ENCODE results near the gene ZNF329. TPM values are rescaled to one million over a fixed set of nuclear protein-coding genes. Genes with fewer than 3 reads are reported as not detected.
A peak's percentile ranks its signal among the peaks of the same experiment; 100 is the strongest.

The ZNF329 gene
- total and polyA plus RNA-seq, 2 of the 13 experiments (the other 11 are each of a cell fraction or from before 2014, with no cell fraction given) = 3.8 to 9.6 TPM

- 97% methylated on average over 3 of the region's 3 CpGs for WGBS (ENCODE audit: low lambda C conversion rate)
- DNase-seq (ENCODE audit: low spot score) = no peak
- Histone ChIP-seq H3K27me3 (ENCODE audit: control insufficient read depth in 1 of 2, insufficient read depth in 2 of 2, low read length in 2 of 2) (no peaks in the 10 kb centered on the region), H2AFZ (ENCODE audit: low read length) (no peak overlapping the region), H3K4me2 (ENCODE audit: low read depth, low read length) (no peak overlapping the region), H3K27ac (ENCODE audit: extremely low read length, insufficient read depth, low read length) (no peak overlapping the region), H3K4me3 (replicated peaks in 1 of 3; ENCODE audit: insufficient read depth in 1 of 3, low read depth in 2 of 3, low read length in 3 of 3) (no peak overlapping the region), H3K4me1 (ENCODE audit: insufficient read depth, low read length) (no peaks in the 10 kb centered on the region), H3K79me2 (ENCODE audit: insufficient read depth, low read length) (no peaks in the 10 kb centered on the region), H3K9me3 (ENCODE audit: low read length) (peaks cover 100% of the 10 kb centered on the region), H3K36me3 (replicated peaks in 1 of 2; ENCODE audit: control insufficient read depth in 1 of 2, insufficient read depth in 2 of 2, low read length in 2 of 2) (peaks cover 17 to 44% of the 10 kb centered on the region in 2 experiments; a peak in 4 of 5 replicates), H3K9ac (ENCODE audit: insufficient read depth, low read depth, low read length) (no peak overlapping the region), H4K20me1 (ENCODE audit: insufficient read depth, low read length) (no peaks in the 10 kb centered on the region)
- BruUV-seq (replicated peaks) = no TSS peak
- FAIRE-seq = no peak
- POLR2A ChIA-PET = no interaction called here
- TF ChIP-seq ZNF746 (CRISPR knock-in tag; IDR thresholded peaks at IDR 0.05) = no peak
- TF ChIP-seq KLF9 (CRISPR knock-in tag; IDR thresholded peaks at IDR 0.05; ENCODE audit: low read depth) = no peak
- TF ChIP-seq ZNF530 (CRISPR knock-in tag; IDR thresholded peaks at IDR 0.05; ENCODE audit: low read depth) = no peak
- TF ChIP-seq MAFK (conservative IDR thresholded peaks at IDR 0.05 in 1 of 2, IDR thresholded peaks at IDR 0.05 in 1 of 2; ENCODE audit: low read length in 2 of 2) = peak; percentile 56 to 62; a peak in 3 of 4 replicates
- TF ChIP-seq MAFF (IDR thresholded peaks at IDR 0.05; ENCODE audit: low read depth, low read length) = peak; percentile 64
- TF ChIP-seq MTA1 (CRISPR knock-in tag; IDR thresholded peaks at IDR 0.05; ENCODE audit: borderline replicate concordance) = no peak
- no peak for TF ChIP-seq ZNF639 (CRISPR knock-in tag; conservative IDR thresholded peaks at IDR 0.05)
- no peak for TF ChIP-seq MLLT10 (CRISPR knock-in tag; IDR thresholded peaks at IDR 0.05)
- TF ChIP-seq ZFP90 (CRISPR knock-in tag; IDR thresholded peaks at IDR 0.05; ENCODE audit: borderline replicate concordance) = no peak
- TF ChIP-seq BRF2 (CRISPR knock-in tag; IDR thresholded peaks at IDR 0.05) = no peak
- in situ Hi-C loops (cut with HindIII; ENCODE audit: extremely low pct_ligation_motif_present, low pct_unique_long_range_greater_than_20kb) = no loop called here
- no peak for ATAC-seq
- CTCF ChIA-PET (ENCODE audit: low intra/inter-chr PET ratio, low total read pairs) = no interaction called here
- intact Hi-C loops (cut with micrococcal nuclease; ENCODE audit: unreplicated experiment) = no loop called here
Measured at GRCh38 chr19:58129284-58129683, 21.3 kb downstream of the ZNF329 start.
